HG03457 (cell line): Measurements from ENCODE around the gene LMBRD1.

ENCODE experiments used
- ATAC-seq: cut with Tn5 transposase; IDR thresholded peaks from one replicate; pipeline ENCODE4 v1.9.1; 2021; ENCODE audit warnings: moderate number of reproducible peaks; ENCODE audit not compliant: unreplicated experiment

LMBRD1 gene

DNA sequence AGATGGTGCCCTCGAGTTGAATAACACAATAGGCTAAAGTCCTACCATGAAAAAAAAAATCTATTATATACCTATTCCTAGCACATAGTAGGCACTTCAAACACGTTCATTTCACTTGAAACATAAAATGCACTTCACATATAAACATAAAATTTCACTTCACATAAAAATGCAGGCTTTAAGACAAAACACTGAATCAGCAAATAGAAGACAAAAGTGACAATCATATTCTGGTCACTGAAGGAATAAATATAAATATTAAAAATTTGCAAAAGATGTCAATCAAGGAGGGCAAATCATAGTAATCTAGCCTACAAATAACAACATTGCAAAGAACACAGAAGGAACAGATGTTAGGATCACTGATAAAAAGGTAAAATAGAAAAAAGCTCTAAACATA, 153.1 kb downstream of the LMBRD1 start:
- ATAC-seq, result no peak

DNA sequence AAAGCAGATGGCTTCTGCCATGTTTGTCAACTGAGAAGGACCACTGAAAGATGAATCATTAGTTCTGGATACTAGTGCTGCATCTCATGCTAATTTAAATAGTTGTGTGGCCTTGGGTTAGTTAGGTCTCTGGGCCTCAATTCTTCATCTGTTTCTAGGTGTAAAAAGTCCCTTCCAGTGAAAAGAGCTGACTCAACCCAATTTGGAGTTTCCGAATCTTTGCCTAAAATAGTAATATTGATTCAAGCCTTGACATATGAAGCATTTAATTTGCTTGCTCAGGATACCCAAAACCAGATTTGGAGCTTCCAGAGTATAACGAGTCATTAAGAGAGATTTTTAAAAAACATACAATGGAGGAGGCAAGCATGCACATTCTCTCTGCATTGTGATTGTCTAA, 163.9 kb downstream of the LMBRD1 start:
- ATAC-seq, result no peak

DNA sequence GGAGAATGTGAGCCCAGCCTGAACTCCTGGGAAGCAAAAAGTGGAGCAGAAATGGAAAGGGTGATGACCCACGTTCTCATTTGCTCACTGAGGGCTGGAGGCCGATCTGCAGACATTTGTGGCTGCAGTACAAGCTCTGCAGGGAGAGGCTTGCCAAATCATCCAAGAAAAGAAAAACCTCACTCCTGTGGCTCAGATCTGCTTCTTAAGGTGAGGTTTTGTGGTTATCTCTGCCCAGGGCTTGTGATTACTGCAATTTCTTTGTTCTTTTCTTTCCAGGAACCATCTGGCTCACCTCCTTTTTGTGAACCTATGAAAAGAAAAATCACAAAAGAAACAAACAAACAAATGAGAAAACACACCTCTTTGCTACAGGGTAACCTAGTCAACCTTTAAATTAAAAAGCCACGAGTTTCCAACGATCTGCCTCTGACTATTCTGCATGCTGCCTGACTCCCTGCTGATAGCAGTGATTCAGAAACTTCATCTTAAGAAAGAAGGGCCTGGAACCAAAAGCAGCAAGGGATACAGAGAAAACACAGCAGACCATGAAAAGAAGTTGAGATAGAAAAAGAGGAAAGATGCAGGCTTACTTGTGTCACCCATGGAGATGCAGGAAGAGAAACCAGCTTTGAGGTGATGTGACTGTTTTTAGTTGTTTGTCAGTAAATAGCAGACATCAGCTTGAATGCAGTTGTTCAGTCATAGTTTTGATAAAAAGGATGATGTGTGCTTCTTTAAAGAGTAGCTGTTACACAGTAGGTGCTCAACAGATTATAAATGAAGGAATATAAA, 165.1 kb downstream of the LMBRD1 start:
- no peak for ATAC-seq

- no peak for ATAC-seq
These were observed 166.0 kb downstream of the LMBRD1 start for GRCh38 chr6:69630767-69631166.

DNA sequence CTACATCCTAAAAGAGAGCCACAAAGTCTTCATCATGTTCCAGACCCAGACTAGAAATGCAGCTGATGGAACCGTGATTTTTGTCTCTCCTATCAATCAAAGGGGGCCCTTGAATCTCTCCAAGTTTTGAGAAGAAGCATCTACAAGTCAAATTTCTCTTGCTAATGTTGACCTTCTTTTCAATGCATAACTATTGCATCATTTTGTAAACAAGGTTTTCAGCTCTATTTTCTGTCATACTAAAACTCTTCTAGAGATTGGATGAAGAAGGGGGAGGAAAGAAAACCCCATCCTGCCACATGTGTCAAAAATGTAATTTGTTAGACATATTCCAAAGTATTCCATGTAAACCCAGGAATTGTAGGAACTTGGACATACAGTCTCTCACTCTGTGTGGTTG, 169.2 kb downstream of the LMBRD1 start:
- ATAC-seq, result no peak

DNA sequence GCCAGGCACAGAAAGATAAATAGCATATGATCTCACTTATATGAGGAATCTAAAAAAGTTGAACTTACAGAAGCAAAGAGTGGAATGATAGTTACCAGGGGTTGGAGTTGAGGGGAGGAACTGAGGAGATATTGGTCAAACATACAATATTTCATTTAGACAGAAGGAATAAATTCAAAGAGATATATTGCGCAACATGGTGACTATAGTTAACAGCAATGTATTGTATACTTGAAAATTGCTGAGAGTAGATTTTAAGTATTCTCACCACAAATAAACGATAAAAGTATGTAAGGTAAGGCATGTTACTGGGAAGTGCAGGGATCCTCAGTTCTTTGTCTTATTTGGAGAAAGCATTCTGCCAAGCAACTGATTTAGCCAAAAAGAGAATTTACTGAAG, 171.9 kb downstream of the LMBRD1 start:
- no peak for ATAC-seq
